CD4-positive, alpha-beta T cell treated with Interleukin-6 at 100 ng/mL for 8 hours (primary cell): ENCODE data around the gene NAA11.

ENCODE experiments used
- DNase-seq: peaks from one replicate; pipeline ENCODE4 v3.0.0-alpha.2; 2020; ENCODE audit warnings: mixed read lengths, low spot score

Gene NAA11

GRCh38 chr4:79325864-79326328 lies at the start of gene NAA11:
Gene NAA11, minus strand, starts transcription at chr4:79326061. Its CDS starts 184 bp downstream, at chr4:79325877.
- DNase-seq: no peak

- DNase-seq: no peak
These were observed 44.2 kb upstream of the NAA11 start for GRCh38 chr4:79370026-79370425.

GRCh38 chr4:79367096-79367495 lies 41.2 kb upstream of the NAA11 start:
- no peak for DNase-seq

- DNase-seq: no peak
These were observed 40.6 kb upstream of the NAA11 start for GRCh38 chr4:79366422-79366821.

- DNase-seq: no peak
These were observed 38.2 kb upstream of the NAA11 start for GRCh38 chr4:79364061-79364460.

GRCh38 chr4:79362626-79363025 lies 36.8 kb upstream of the NAA11 start:
- DNase-seq: no peak

- no peak for DNase-seq
These were observed 34.1 kb upstream of the NAA11 start for GRCh38 chr4:79360006-79360405.

GRCh38 chr4:79358438-79358837 lies 32.6 kb upstream of the NAA11 start:
- DNase-seq: no peak

- DNase-seq: no peak
These were observed 31.5 kb upstream of the NAA11 start for GRCh38 chr4:79357365-79357764.

GRCh38 chr4:79353075-79353474 lies 27.2 kb upstream of the NAA11 start:
- no peak for DNase-seq

GRCh38 chr4:79348405-79348804 lies 22.5 kb upstream of the NAA11 start:
- no peak for DNase-seq

- no peak for DNase-seq
These were observed 16.2 kb upstream of the NAA11 start for GRCh38 chr4:79341893-79342653.

GRCh38 chr4:79340568-79340967 lies 14.7 kb upstream of the NAA11 start:
- no peak for DNase-seq

GRCh38 chr4:79338148-79338547 lies 12.3 kb upstream of the NAA11 start:
- DNase-seq: no peak

- DNase-seq: no peak
These were observed 8.9 kb upstream of the NAA11 start for GRCh38 chr4:79334783-79335182.

GRCh38 chr4:79334341-79334740 lies 8.5 kb upstream of the NAA11 start:
- no peak for DNase-seq

GRCh38 chr4:79331126-79331876 lies 5.4 kb upstream of the NAA11 start:
- no peak for DNase-seq

- no peak for DNase-seq
These were observed 4.9 kb upstream of the NAA11 start for GRCh38 chr4:79330720-79331119.

- DNase-seq: no peak
These were observed 425 bp downstream of the NAA11 start for GRCh38 chr4:79325436-79325835.

- DNase-seq: no peak
These were observed 5.9 kb downstream of the NAA11 start for GRCh38 chr4:79319975-79320374.

GRCh38 chr4:79317711-79318110 lies 8.2 kb downstream of the NAA11 start:
- no peak for DNase-seq

- no peak for DNase-seq
These were observed 10.0 kb downstream of the NAA11 start for GRCh38 chr4:79315891-79316290.

- no peak for DNase-seq
These were observed 14.6 kb downstream of the NAA11 start for GRCh38 chr4:79311279-79311678.
